ENCODE measurements around the gene CFAP46.
"Not testable (repeated sequence)": the region's sequence is repeated elsewhere in the genome, so short reads cannot be mapped to it uniquely, and the experiment has no call there.

CFAP46 gene

GRCh38 chr10:132826524-132827422 lies 115.6 kb downstream of the CFAP46 start:
- DNase-seq (ENCODE audit: low spot score), result no peak

GRCh38 chr10:132825783-132826523 lies 116.4 kb downstream of the CFAP46 start:
- not testable (repeated sequence) for DNase-seq (ENCODE audit: low spot score)

GRCh38 chr10:132820056-132820455 lies 122.3 kb downstream of the CFAP46 start:
- DNase-seq (ENCODE audit: low spot score), result no peak

GRCh38 chr10:132817701-132818211 lies 124.6 kb downstream of the CFAP46 start:
- no peak for DNase-seq (ENCODE audit: low spot score)

GRCh38 chr10:132816718-132817117 lies 125.7 kb downstream of the CFAP46 start:
- no peak for DNase-seq (ENCODE audit: low spot score)

GRCh38 chr10:132815168-132815857 lies 127.1 kb downstream of the CFAP46 start:
- no peak for DNase-seq (ENCODE audit: low spot score)

- no peak for DNase-seq (ENCODE audit: low spot score)
Measured at GRCh38 chr10:132814469-132814856, 127.9 kb downstream of the CFAP46 start.

GRCh38 chr10:132813560-132814468 lies 128.6 kb downstream of the CFAP46 start:
- no peak for DNase-seq (ENCODE audit: low spot score)

GRCh38 chr10:132813001-132813401 lies 129.4 kb downstream of the CFAP46 start:
- no peak for DNase-seq (ENCODE audit: low spot score)

- no peak for DNase-seq (ENCODE audit: low spot score)
Measured at GRCh38 chr10:132812520-132812919, 129.8 kb downstream of the CFAP46 start.

GRCh38 chr10:132811891-132812481 lies 130.4 kb downstream of the CFAP46 start:
- DNase-seq (ENCODE audit: low spot score), result no peak

GRCh38 chr10:132810807-132811700 lies 131.3 kb downstream of the CFAP46 start:
- DNase-seq (ENCODE audit: low spot score), result no peak

- DNase-seq (ENCODE audit: low spot score), result no peak
Measured at GRCh38 chr10:132810141-132810806, 132.1 kb downstream of the CFAP46 start.

GRCh38 chr10:132809232-132810140 lies 132.9 kb downstream of the CFAP46 start:
- DNase-seq (ENCODE audit: low spot score), result no peak

GRCh38 chr10:132808383-132809231 lies 133.8 kb downstream of the CFAP46 start:
- DNase-seq (ENCODE audit: low spot score), result no peak

GRCh38 chr10:132807621-132808049 lies 134.7 kb downstream of the CFAP46 start:
- DNase-seq (ENCODE audit: low spot score), result no peak

GRCh38 chr10:132806561-132807003 lies 135.8 kb downstream of the CFAP46 start:
- no peak for DNase-seq (ENCODE audit: low spot score)

Measured in Ammon's horn (tissue), 1 donor.